ENCODE results near the gene SRRD.
"Not testable (repeated sequence)": the region's sequence is repeated elsewhere in the genome, so short reads cannot be mapped to it uniquely, and the experiment has no call there.

The SRRD gene

GRCh38 chr22:26527167-26527566 lies 43.5 kb downstream of the SRRD start:
- no peak for DNase-seq (ENCODE audit: low read depth, low spot score)
- H3K36me3 ChIP-seq (ENCODE audit: insufficient read depth, low read length) = no peaks in the 10 kb centered on the region
- TF ChIP-seq FOXP2 (optimal IDR thresholded peaks at IDR 0.05; ENCODE audit: control extremely low read depth, extremely low read length, insufficient read depth) (no peak), POLR2AphosphoS5 (IDR thresholded peaks at IDR 0.05; ENCODE audit: borderline replicate concordance, low read depth, low read length) (no peak), EZH2 (IDR thresholded peaks at IDR 0.05) (no peak)
- no peak overlapping the region for H3K27ac ChIP-seq
- no peak overlapping the region for H3K9ac ChIP-seq (ENCODE audit: insufficient read length)
- H3K9me3 ChIP-seq (ENCODE audit: low read depth, low read length) = no peaks in the 10 kb centered on the region
- no peak overlapping the region for H3K4me3 ChIP-seq

GRCh38 chr22:26527574-26528465 lies 44.1 kb downstream of the SRRD start:
- no peak for TF ChIP-seq FOXP2 (optimal IDR thresholded peaks at IDR 0.05; ENCODE audit: control extremely low read depth, extremely low read length, insufficient read depth)
- TF ChIP-seq EZH2 (IDR thresholded peaks at IDR 0.05) = no peak
- no peak for TF ChIP-seq POLR2AphosphoS5 (IDR thresholded peaks at IDR 0.05; ENCODE audit: borderline replicate concordance, low read depth, low read length)
- H3K36me3 ChIP-seq (ENCODE audit: insufficient read depth, low read length) = no peaks in the 10 kb centered on the region
- H3K27ac ChIP-seq = no peak overlapping the region

GRCh38 chr22:26528518-26528917 lies 44.8 kb downstream of the SRRD start:
- H3K27ac ChIP-seq; H3K36me3 ChIP-seq (ENCODE audit: insufficient read depth, low read length); H3K9me3 ChIP-seq (ENCODE audit: low read depth, low read length); DNase-seq (ENCODE audit: low read depth, low spot score); H3K9ac ChIP-seq (ENCODE audit: insufficient read length); H3K4me3 ChIP-seq: not testable (repeated sequence)

More at GRCh38 chr22:26527574-26528465, 44.1 kb downstream of the SRRD start:
- H3K9me3 ChIP-seq (ENCODE audit: low read depth, low read length) = no peaks in the 10 kb centered on the region
- no peak overlapping the region for H3K4me3 ChIP-seq
- no peak overlapping the region for H3K9ac ChIP-seq (ENCODE audit: insufficient read length)
- no peak for DNase-seq (ENCODE audit: low read depth, low spot score)

- Histone ChIP-seq H3K9ac (ENCODE audit: insufficient read length) (no peak overlapping the region), H3K36me3 (ENCODE audit: insufficient read depth, low read length) (no peaks in the 10 kb centered on the region), H3K9me3 (ENCODE audit: low read depth, low read length) (no peaks in the 10 kb centered on the region), H3K4me3 (no peak overlapping the region), H3K27ac (no peak overlapping the region)
- TF ChIP-seq POLR2AphosphoS5 (IDR thresholded peaks at IDR 0.05; ENCODE audit: borderline replicate concordance, low read depth, low read length) = no peak
- no peak for TF ChIP-seq EZH2 (IDR thresholded peaks at IDR 0.05)
- TF ChIP-seq FOXP2 (optimal IDR thresholded peaks at IDR 0.05; ENCODE audit: control extremely low read depth, extremely low read length, insufficient read depth) = no peak
- DNase-seq (ENCODE audit: low read depth, low spot score) = no peak
Observed at GRCh38 chr22:26529345-26529744, 45.7 kb downstream of the SRRD start.

GRCh38 chr22:26534171-26534855 lies 50.6 kb downstream of the SRRD start:
- DNase-seq (ENCODE audit: low read depth, low spot score) = no peak
- Histone ChIP-seq H3K27ac (no peak overlapping the region), H3K4me3 (no peak overlapping the region), H3K36me3 (ENCODE audit: insufficient read depth, low read length) (no peaks in the 10 kb centered on the region), H3K9ac (ENCODE audit: insufficient read length) (no peak overlapping the region), H3K9me3 (ENCODE audit: low read depth, low read length) (no peaks in the 10 kb centered on the region)
- no peak for TF ChIP-seq POLR2AphosphoS5 (IDR thresholded peaks at IDR 0.05; ENCODE audit: borderline replicate concordance, low read depth, low read length)

- no peaks in the 10 kb centered on the region for H3K36me3 ChIP-seq (ENCODE audit: insufficient read depth, low read length)
- TF ChIP-seq EZH2 (IDR thresholded peaks at IDR 0.05) = no peak
- TF ChIP-seq FOXP2 (optimal IDR thresholded peaks at IDR 0.05; ENCODE audit: control extremely low read depth, extremely low read length, insufficient read depth) = no peak
- TF ChIP-seq POLR2AphosphoS5 (IDR thresholded peaks at IDR 0.05; ENCODE audit: borderline replicate concordance, low read depth, low read length) = no peak
- no peak overlapping the region for H3K9ac ChIP-seq (ENCODE audit: insufficient read length)
- H3K4me3 ChIP-seq = no peak overlapping the region
- H3K27ac ChIP-seq = no peak overlapping the region
- no peaks in the 10 kb centered on the region for H3K9me3 ChIP-seq (ENCODE audit: low read depth, low read length)
- no peak for DNase-seq (ENCODE audit: low read depth, low spot score)
Observed at GRCh38 chr22:26534874-26535602, 51.4 kb downstream of the SRRD start.

GRCh38 chr22:26535603-26535908 lies 51.9 kb downstream of the SRRD start:
- Histone ChIP-seq H3K4me3 (no peak overlapping the region), H3K9me3 (ENCODE audit: low read depth, low read length) (no peaks in the 10 kb centered on the region), H3K27ac (no peak overlapping the region), H3K36me3 (ENCODE audit: insufficient read depth, low read length) (no peaks in the 10 kb centered on the region), H3K9ac (ENCODE audit: insufficient read length) (no peak overlapping the region)
- DNase-seq (ENCODE audit: low read depth, low spot score) = no peak
- TF ChIP-seq EZH2 (IDR thresholded peaks at IDR 0.05) (no peak), FOXP2 (optimal IDR thresholded peaks at IDR 0.05; ENCODE audit: control extremely low read depth, extremely low read length, insufficient read depth) (no peak), POLR2AphosphoS5 (IDR thresholded peaks at IDR 0.05; ENCODE audit: borderline replicate concordance, low read depth, low read length) (no peak)

GRCh38 chr22:26536056-26536761 lies 52.5 kb downstream of the SRRD start:
- TF ChIP-seq EZH2 (IDR thresholded peaks at IDR 0.05) (no peak), POLR2AphosphoS5 (IDR thresholded peaks at IDR 0.05; ENCODE audit: borderline replicate concordance, low read depth, low read length) (no peak), FOXP2 (optimal IDR thresholded peaks at IDR 0.05; ENCODE audit: control extremely low read depth, extremely low read length, insufficient read depth) (no peak)
- Histone ChIP-seq H3K4me3 (no peak overlapping the region), H3K9ac (ENCODE audit: insufficient read length) (no peak overlapping the region), H3K36me3 (ENCODE audit: insufficient read depth, low read length) (no peaks in the 10 kb centered on the region), H3K9me3 (ENCODE audit: low read depth, low read length) (no peaks in the 10 kb centered on the region), H3K27ac (no peak overlapping the region)
- no peak for DNase-seq (ENCODE audit: low read depth, low spot score)

Data from SK-N-MC (cell line).